ENCODE data around the gene FBXO4.
"Not testable (repeated sequence)": the region's sequence is repeated elsewhere in the genome, so short reads cannot be mapped to it uniquely, and the experiment has no call there.

The FBXO4 gene

GRCh38 chr5:41978676-41979075 lies 53.6 kb downstream of the FBXO4 start:
- no peak for TF ChIP-seq CTCF (IDR thresholded peaks at IDR 0.05)
- no peak for DNase-seq (ENCODE audit: low spot score)
- no peak overlapping the region for H3K27ac ChIP-seq
- H3K4me3 ChIP-seq = no peak overlapping the region

- Histone ChIP-seq H3K27ac (no peak overlapping the region), H3K4me3 (no peak overlapping the region)
- no peak for TF ChIP-seq CTCF (IDR thresholded peaks at IDR 0.05)
- DNase-seq (ENCODE audit: low spot score) = no peak
These were observed 55.3 kb downstream of the FBXO4 start for GRCh38 chr5:41980396-41980795.

GRCh38 chr5:41980870-41981269 lies 55.8 kb downstream of the FBXO4 start:
- DNase-seq (ENCODE audit: low spot score) = no peak
- Histone ChIP-seq H3K4me3 (no peak overlapping the region), H3K27ac (no peak overlapping the region)
- no peak for TF ChIP-seq CTCF (IDR thresholded peaks at IDR 0.05)

- DNase-seq (ENCODE audit: low spot score); H3K4me3 ChIP-seq: not testable (repeated sequence)
These were observed 57.8 kb downstream of the FBXO4 start for GRCh38 chr5:41982858-41983257.

GRCh38 chr5:41983284-41983683 lies 58.2 kb downstream of the FBXO4 start:
- Histone ChIP-seq H3K4me3 (no peak overlapping the region), H3K27ac (no peak overlapping the region)
- no peak for TF ChIP-seq CTCF (IDR thresholded peaks at IDR 0.05)
- no peak for DNase-seq (ENCODE audit: low spot score)

More at GRCh38 chr5:41982858-41983257, 57.8 kb downstream of the FBXO4 start:
- H3K27ac ChIP-seq = not testable (repeated sequence)

GRCh38 chr5:41985945-41986695 lies 61.0 kb downstream of the FBXO4 start:
- H3K4me3 ChIP-seq = no peak overlapping the region
- TF ChIP-seq CTCF (IDR thresholded peaks at IDR 0.05) = no peak
- DNase-seq (ENCODE audit: low spot score) = no peak
- no peak overlapping the region for H3K27ac ChIP-seq
